HG02852 (cell line): ENCODE measurements around the gene FIGNL1.
"Not testable (repeated sequence)": the region's sequence is repeated elsewhere in the genome, so short reads cannot be mapped to it uniquely, and the experiment has no call there.

ENCODE experiments used
- ATAC-seq: cut with Tn5 transposase; IDR thresholded peaks from one replicate; pipeline ENCODE4 v1.9.1; 2021; ENCODE audit warnings: mild to moderate bottlenecking, moderate library complexity; ENCODE audit not compliant: unreplicated experiment

FIGNL1 gene

GRCh38 chr7:50471970-50472369, 21.8 kb upstream of the FIGNL1 start:
- ATAC-seq, result no peak

GRCh38 chr7:50470250-50471163, 20.4 kb upstream of the FIGNL1 start:
- no peak for ATAC-seq

GRCh38 chr7:50469181-50469580, 19.0 kb upstream of the FIGNL1 start:
- ATAC-seq, result no peak

- peak; percentile 88 for ATAC-seq
These were observed 17.9 kb upstream of the FIGNL1 start for GRCh38 chr7:50467817-50468610.

GRCh38 chr7:50466815-50467585, 16.9 kb upstream of the FIGNL1 start:
- no peak for ATAC-seq

GRCh38 chr7:50463035-50463434, 12.9 kb upstream of the FIGNL1 start:
- no peak for ATAC-seq

GRCh38 chr7:50462361-50462760, 12.2 kb upstream of the FIGNL1 start:
- ATAC-seq, result no peak

GRCh38 chr7:50461695-50462094, 11.5 kb upstream of the FIGNL1 start:
- no peak for ATAC-seq

GRCh38 chr7:50459183-50459582, 9.0 kb upstream of the FIGNL1 start:
- ATAC-seq, result not testable (repeated sequence)

- not testable (repeated sequence) for ATAC-seq
These were observed 8.5 kb upstream of the FIGNL1 start for GRCh38 chr7:50458651-50459050.

GRCh38 chr7:50456371-50457123, 6.4 kb upstream of the FIGNL1 start:
- no peak for ATAC-seq

GRCh38 chr7:50455658-50456057, 5.5 kb upstream of the FIGNL1 start:
- ATAC-seq, result no peak

GRCh38 chr7:50454968-50455367, 4.8 kb upstream of the FIGNL1 start:
- no peak for ATAC-seq

- peak; percentile 23 for ATAC-seq
These were observed 461 bp upstream of the FIGNL1 start for GRCh38 chr7:50450590-50451032.

GRCh38 chr7:50449501-50449880, 659 bp downstream of the FIGNL1 start:
- ATAC-seq, result no peak

GRCh38 chr7:50448823-50449222, 1.3 kb downstream of the FIGNL1 start:
- ATAC-seq, result peak; percentile 30

- peak; percentile 35 for ATAC-seq
These were observed 3.6 kb downstream of the FIGNL1 start for GRCh38 chr7:50446542-50446960.

- no peak for ATAC-seq
These were observed 13.9 kb downstream of the FIGNL1 start for GRCh38 chr7:50436133-50436806.

- ATAC-seq, result no peak
These were observed 18.3 kb downstream of the FIGNL1 start for GRCh38 chr7:50431722-50432305.
